GM12878 (cell line): Measurements from ENCODE around the gene TMEM120B. TPM values are rescaled to one million over a fixed set of nuclear protein-coding genes. Genes with fewer than 3 reads are reported as not detected.

Experiments
- BACH1 ChIP-seq: fragments of 450-650 bp; IDR thresholded peaks from 2 replicates; pipeline ENCODE4 v1.6.1; 2017; ENCODE audit warnings: mild to moderate bottlenecking, borderline replicate concordance
- POLR2AphosphoS2 ChIP-seq: IDR thresholded peaks from 2 replicates; pipeline ENCODE4 v1.6.1; 2011; ENCODE audit warnings: low read depth, mild to moderate bottlenecking, low read length, improper control_type of control experiment, moderate library complexity
- POLR2AphosphoS5 ChIP-seq: IDR thresholded peaks from 2 replicates; pipeline ENCODE4 v1.6.1; 2011; ENCODE audit warnings: mild to moderate bottlenecking, low read length, inconsistent platforms
- SPI1 ChIP-seq: IDR thresholded peaks from 2 replicates; pipeline ENCODE4 v1.6.1; 2011; ENCODE audit warnings: low read depth, mild to moderate bottlenecking, low read length, moderate library complexity, borderline replicate concordance; ENCODE audit not compliant: insufficient read depth
- TAF1 ChIP-seq: IDR thresholded peaks from 2 replicates; pipeline ENCODE4 v1.6.1; 2011; ENCODE audit warnings: mild to moderate bottlenecking, low read depth, low read length, borderline replicate concordance
- polyA plus RNA-seq, 11 experiments: library from polyadenylated mRNA; depleted of rRNA in 4 of 11; unstranded in 6 of 11; stranded (reverse) in 5 of 11; fragments of >200 nt; fragmentation: Nextera tagmentation in 4 of 11; fragmentation: Illumina TruSeq in 1 of 11; extraction: Ambion mirVana in 4 of 11; extraction: Trizol in 1 of 11; gene quantifications; 1 replicate in 1 of 11; 2 replicates in 10 of 11; pipeline versions ENCODE4 v1.2.1 to v1.2.3, GENCODE V29; 2011 to 2016; ENCODE audit warnings: inconsistent platforms in 2 of 11, missing spikeins in 2 of 11, low read depth in 1 of 11
- total RNA-seq, 4 experiments: library from RNA; depleted of rRNA in 3 of 4; stranded (reverse); fragments of >200 nt in 3 of 4; fragmentation: Illumina TruSeq in 1 of 4; extraction: Trizol in 1 of 4; gene quantifications; 2 replicates each; pipeline versions ENCODE4 v1.2.1 to v1.2.3, GENCODE V29; 2013 to 2021
- TF ChIP-seq, protein P1 (sequence below): fragments of 450-650 bp; IDR thresholded peaks from 2 replicates; pipeline ENCODE4 v1.6.1; 2017; ENCODE audit warnings: mild to moderate bottlenecking, moderate library complexity
- TF ChIP-seq, protein P2 (sequence below): fragments of 450-650 bp; conservative IDR thresholded peaks from 2 replicates; pipeline ENCODE4 v1.6.1; 2017; ENCODE audit warnings: mild to moderate bottlenecking, moderate library complexity
- TF ChIP-seq, protein P3 (sequence below): fragments of 150-350 bp; IDR thresholded peaks from 2 replicates; pipeline ENCODE4 v1.6.1; 2014; ENCODE audit warnings: mild to moderate bottlenecking, low read depth, low read length
- TF ChIP-seq, protein P4 (sequence below): fragments of 450-650 bp; IDR thresholded peaks from 2 replicates; pipeline ENCODE4 v1.6.1; 2017; ENCODE audit warnings: mild to moderate bottlenecking, moderate library complexity

TMEM120B gene
- total and polyA plus RNA-seq, 10 of the 15 experiments (the other 5 are each of a cell fraction or from before 2014, with no cell fraction given): 4.0 to 26.2 (median 9.2) TPM

DNA sequence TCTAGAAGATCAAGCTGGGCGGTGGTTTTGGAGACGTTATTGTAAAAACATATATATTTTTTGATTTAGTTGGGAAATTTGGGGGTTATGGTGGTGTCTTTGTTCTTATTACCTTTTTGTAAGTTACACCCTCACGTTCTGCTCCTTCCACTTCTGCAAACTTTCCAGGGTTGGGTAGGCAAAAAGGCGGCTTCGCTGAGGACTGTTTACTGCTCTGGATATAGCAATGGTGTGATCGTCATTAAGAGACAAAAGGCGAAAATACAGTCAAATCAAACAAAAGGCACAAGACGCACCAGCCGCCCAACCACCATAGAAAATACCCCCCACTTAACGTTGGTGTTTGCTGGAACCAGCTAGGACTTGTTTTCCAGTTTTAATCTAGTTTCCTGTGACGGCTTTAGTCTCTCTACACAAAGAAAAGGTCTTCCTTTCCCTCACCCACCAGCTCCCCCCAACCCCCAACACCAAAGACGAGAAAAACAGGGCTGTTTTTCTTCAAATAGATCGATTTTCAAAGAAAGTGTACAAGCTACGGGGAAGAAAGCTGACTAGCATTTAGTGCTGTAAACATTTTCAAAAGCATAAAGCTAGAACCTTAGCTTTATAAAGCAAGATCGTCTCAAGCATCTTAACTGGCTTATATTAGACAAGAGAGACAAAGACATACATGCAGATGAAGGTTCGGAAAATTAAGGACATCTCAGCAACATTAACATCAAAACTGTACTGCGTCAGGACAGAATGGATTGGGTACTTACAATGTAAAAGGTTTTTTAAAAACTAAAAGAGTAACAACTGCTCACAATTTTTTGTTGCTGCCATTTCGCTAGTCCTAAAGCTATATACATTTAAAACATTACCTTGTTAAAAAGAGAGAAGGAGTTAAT is 89.3 kb downstream of the TMEM120B start (continued):
- TF ChIP-seq, protein P1, sequence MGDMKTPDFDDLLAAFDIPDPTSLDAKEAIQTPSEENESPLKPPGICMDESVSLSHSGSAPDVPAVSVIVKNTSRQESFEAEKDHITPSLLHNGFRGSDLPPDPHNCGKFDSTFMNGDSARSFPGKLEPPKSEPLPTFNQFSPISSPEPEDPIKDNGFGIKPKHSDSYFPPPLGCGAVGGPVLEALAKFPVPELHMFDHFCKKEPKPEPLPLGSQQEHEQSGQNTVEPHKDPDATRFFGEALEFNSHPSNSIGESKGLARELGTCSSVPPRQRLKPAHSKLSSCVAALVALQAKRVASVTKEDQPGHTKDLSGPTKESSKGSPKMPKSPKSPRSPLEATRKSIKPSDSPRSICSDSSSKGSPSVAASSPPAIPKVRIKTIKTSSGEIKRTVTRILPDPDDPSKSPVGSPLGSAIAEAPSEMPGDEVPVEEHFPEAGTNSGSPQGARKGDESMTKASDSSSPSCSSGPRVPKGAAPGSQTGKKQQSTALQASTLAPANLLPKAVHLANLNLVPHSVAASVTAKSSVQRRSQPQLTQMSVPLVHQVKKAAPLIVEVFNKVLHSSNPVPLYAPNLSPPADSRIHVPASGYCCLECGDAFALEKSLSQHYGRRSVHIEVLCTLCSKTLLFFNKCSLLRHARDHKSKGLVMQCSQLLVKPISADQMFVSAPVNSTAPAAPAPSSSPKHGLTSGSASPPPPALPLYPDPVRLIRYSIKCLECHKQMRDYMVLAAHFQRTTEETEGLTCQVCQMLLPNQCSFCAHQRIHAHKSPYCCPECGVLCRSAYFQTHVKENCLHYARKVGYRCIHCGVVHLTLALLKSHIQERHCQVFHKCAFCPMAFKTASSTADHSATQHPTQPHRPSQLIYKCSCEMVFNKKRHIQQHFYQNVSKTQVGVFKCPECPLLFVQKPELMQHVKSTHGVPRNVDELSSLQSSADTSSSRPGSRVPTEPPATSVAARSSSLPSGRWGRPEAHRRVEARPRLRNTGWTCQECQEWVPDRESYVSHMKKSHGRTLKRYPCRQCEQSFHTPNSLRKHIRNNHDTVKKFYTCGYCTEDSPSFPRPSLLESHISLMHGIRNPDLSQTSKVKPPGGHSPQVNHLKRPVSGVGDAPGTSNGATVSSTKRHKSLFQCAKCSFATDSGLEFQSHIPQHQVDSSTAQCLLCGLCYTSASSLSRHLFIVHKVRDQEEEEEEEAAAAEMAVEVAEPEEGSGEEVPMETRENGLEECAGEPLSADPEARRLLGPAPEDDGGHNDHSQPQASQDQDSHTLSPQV: no peak
- TF ChIP-seq POLR2AphosphoS5: peak; percentile 72
- 0 out of 2 replicates have a peak, but pooled peaks have one; percentile 6 for TF ChIP-seq BACH1
- TF ChIP-seq POLR2AphosphoS2: 0 out of 2 replicates have a peak, but pooled peaks have one; percentile 68
- TF ChIP-seq, protein P2, sequence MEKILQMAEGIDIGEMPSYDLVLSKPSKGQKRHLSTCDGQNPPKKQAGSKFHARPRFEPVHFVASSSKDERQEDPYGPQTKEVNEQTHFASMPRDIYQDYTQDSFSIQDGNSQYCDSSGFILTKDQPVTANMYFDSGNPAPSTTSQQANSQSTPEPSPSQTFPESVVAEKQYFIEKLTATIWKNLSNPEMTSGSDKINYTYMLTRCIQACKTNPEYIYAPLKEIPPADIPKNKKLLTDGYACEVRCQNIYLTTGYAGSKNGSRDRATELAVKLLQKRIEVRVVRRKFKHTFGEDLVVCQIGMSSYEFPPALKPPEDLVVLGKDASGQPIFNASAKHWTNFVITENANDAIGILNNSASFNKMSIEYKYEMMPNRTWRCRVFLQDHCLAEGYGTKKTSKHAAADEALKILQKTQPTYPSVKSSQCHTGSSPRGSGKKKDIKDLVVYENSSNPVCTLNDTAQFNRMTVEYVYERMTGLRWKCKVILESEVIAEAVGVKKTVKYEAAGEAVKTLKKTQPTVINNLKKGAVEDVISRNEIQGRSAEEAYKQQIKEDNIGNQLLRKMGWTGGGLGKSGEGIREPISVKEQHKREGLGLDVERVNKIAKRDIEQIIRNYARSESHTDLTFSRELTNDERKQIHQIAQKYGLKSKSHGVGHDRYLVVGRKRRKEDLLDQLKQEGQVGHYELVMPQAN: peak; percentile 64
- TF ChIP-seq TAF1: peak; percentile 45; the same call in 1 of the 2 replicates
- TF ChIP-seq, protein P3, sequence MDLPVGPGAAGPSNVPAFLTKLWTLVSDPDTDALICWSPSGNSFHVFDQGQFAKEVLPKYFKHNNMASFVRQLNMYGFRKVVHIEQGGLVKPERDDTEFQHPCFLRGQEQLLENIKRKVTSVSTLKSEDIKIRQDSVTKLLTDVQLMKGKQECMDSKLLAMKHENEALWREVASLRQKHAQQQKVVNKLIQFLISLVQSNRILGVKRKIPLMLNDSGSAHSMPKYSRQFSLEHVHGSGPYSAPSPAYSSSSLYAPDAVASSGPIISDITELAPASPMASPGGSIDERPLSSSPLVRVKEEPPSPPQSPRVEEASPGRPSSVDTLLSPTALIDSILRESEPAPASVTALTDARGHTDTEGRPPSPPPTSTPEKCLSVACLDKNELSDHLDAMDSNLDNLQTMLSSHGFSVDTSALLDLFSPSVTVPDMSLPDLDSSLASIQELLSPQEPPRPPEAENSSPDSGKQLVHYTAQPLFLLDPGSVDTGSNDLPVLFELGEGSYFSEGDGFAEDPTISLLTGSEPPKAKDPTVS: no peak
- TF ChIP-seq SPI1: peak; percentile 29; the same call in 1 of the 2 replicates
- TF ChIP-seq, protein P4, sequence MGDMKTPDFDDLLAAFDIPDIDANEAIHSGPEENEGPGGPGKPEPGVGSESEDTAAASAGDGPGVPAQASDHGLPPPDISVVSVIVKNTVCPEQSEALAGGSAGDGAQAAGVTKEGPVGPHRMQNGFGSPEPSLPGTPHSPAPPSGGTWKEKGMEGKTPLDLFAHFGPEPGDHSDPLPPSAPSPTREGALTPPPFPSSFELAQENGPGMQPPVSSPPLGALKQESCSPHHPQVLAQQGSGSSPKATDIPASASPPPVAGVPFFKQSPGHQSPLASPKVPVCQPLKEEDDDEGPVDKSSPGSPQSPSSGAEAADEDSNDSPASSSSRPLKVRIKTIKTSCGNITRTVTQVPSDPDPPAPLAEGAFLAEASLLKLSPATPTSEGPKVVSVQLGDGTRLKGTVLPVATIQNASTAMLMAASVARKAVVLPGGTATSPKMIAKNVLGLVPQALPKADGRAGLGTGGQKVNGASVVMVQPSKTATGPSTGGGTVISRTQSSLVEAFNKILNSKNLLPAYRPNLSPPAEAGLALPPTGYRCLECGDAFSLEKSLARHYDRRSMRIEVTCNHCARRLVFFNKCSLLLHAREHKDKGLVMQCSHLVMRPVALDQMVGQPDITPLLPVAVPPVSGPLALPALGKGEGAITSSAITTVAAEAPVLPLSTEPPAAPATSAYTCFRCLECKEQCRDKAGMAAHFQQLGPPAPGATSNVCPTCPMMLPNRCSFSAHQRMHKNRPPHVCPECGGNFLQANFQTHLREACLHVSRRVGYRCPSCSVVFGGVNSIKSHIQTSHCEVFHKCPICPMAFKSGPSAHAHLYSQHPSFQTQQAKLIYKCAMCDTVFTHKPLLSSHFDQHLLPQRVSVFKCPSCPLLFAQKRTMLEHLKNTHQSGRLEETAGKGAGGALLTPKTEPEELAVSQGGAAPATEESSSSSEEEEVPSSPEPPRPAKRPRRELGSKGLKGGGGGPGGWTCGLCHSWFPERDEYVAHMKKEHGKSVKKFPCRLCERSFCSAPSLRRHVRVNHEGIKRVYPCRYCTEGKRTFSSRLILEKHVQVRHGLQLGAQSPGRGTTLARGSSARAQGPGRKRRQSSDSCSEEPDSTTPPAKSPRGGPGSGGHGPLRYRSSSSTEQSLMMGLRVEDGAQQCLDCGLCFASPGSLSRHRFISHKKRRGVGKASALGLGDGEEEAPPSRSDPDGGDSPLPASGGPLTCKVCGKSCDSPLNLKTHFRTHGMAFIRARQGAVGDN: no peak
